IPS DF 4.7 (cell line): Measurements from ENCODE around the gene FCRL4.
A peak's percentile ranks its signal among the peaks of the same experiment; 100 is the strongest.

Source experiments
- DNase-seq: peaks from one replicate; pipeline ENCODE4 v3.0.0-alpha.2; 2013; ENCODE audit warnings: low spot score; ENCODE audit errors: extremely low read depth

The FCRL4 gene

GRCh38 chr1:157597959-157598667, at the start of gene FCRL4:
Gene FCRL4 (minus strand): TSS chr1:157598085. CDS start chr1:157597944, 141 bp downstream.
- DNase-seq: no peak

- no peak for DNase-seq
These were observed 48.3 kb upstream of the FCRL4 start for GRCh38 chr1:157646144-157646543.

GRCh38 chr1:157641177-157641576, 43.3 kb upstream of the FCRL4 start:
- DNase-seq: no peak

- DNase-seq: no peak
These were observed 41.9 kb upstream of the FCRL4 start for GRCh38 chr1:157639800-157640199.

GRCh38 chr1:157628773-157629172, 30.9 kb upstream of the FCRL4 start:
- DNase-seq: no peak

- DNase-seq: peak; percentile 38
These were observed 28.2 kb upstream of the FCRL4 start for GRCh38 chr1:157626099-157626498.

GRCh38 chr1:157624471-157624870, 26.6 kb upstream of the FCRL4 start:
- no peak for DNase-seq

- no peak for DNase-seq
These were observed 24.6 kb upstream of the FCRL4 start for GRCh38 chr1:157622471-157622870.

- DNase-seq: no peak
These were observed 20.3 kb upstream of the FCRL4 start for GRCh38 chr1:157618190-157618589.

- DNase-seq: no peak
These were observed 2.4 kb upstream of the FCRL4 start for GRCh38 chr1:157600236-157600635.

- no peak for DNase-seq
These were observed 1.5 kb downstream of the FCRL4 start for GRCh38 chr1:157596384-157596783.

- DNase-seq: no peak
These were observed 2.5 kb downstream of the FCRL4 start for GRCh38 chr1:157595356-157595755.

GRCh38 chr1:157585984-157586383, 11.9 kb downstream of the FCRL4 start:
- no peak for DNase-seq

GRCh38 chr1:157584503-157584902, 13.4 kb downstream of the FCRL4 start:
- DNase-seq: no peak

GRCh38 chr1:157580828-157581210, 17.1 kb downstream of the FCRL4 start:
- DNase-seq: no peak

GRCh38 chr1:157580179-157580827, 17.6 kb downstream of the FCRL4 start:
- DNase-seq: peak; percentile 82

GRCh38 chr1:157577420-157577819, 20.5 kb downstream of the FCRL4 start:
- no peak for DNase-seq

- DNase-seq: no peak
These were observed 22.1 kb downstream of the FCRL4 start for GRCh38 chr1:157575744-157576143.

- DNase-seq: no peak
These were observed 23.0 kb downstream of the FCRL4 start for GRCh38 chr1:157574836-157575235.

- no peak for DNase-seq
These were observed 31.2 kb downstream of the FCRL4 start for GRCh38 chr1:157566484-157567300.

- no peak for DNase-seq
These were observed 35.4 kb downstream of the FCRL4 start for GRCh38 chr1:157562515-157562914.

- no peak for DNase-seq
These were observed 39.8 kb downstream of the FCRL4 start for GRCh38 chr1:157558119-157558518.
